Right atrium auricular region (tissue), 2 donors: ENCODE results near the gene STAMBP. TPM values are rescaled to one million over a fixed set of nuclear protein-coding genes. Genes with fewer than 3 reads are reported as not detected.

Source experiments
- DNase-seq: peaks from one replicate; pipeline ENCODE4 v3.0.0-alpha.2; 2019; ENCODE audit warnings: low spot score
- H3K27ac ChIP-seq, 2 donors: fragments of 200-600 bp; sonication (generic); 1 replicate in 1 of 2; 2 replicates in 1 of 2; pipeline ENCODE4 v1.5.1; 2016 to 2019
- H3K27me3 ChIP-seq, 2 donors: fragments of 200-600 bp; sonication (generic); one replicate each; pipeline versions ENCODE4 v1.5.1 to v1.6.0; 2017 to 2019
- H3K36me3 ChIP-seq: fragments of 200-600 bp; sonication (generic); one replicate; pipeline ENCODE4 v1.5.1; 2016
- H3K4me1 ChIP-seq, 2 donors: fragments of 200-600 bp; sonication (generic); one replicate each; pipeline versions ENCODE4 v1.5.1 to v1.6.0; 2017 to 2019
- H3K4me3 ChIP-seq, 2 donors: fragments of 200-600 bp; sonication (generic); 1 replicate in 1 of 2; 2 replicates in 1 of 2; pipeline ENCODE4 v1.5.1; 2017 to 2019; ENCODE audit warnings: mild to moderate bottlenecking in 1 of 2, moderate library complexity in 1 of 2
- H3K9me3 ChIP-seq, 2 donors: fragments of 200-600 bp; sonication (generic); one replicate each; pipeline ENCODE4 v1.5.1; 2019
- CTCF ChIP-seq, 2 donors: fragments of 200-600 bp; sonication (generic); IDR thresholded peaks; one replicate each; pipeline ENCODE4 v1.5.1; 2019; ENCODE audit warnings: antibody characterized with exemption in 2 of 2
- total RNA-seq, 2 donors: library from RNA; depleted of rRNA; stranded (reverse); fragments of >200 nt; gene quantifications; one replicate each; pipeline ENCODE4 v1.1.0, GENCODE V29; 2016

STAMBP gene
- total RNA-seq, 2 donors from 2014 or later: 23.3 to 37.3 TPM

- no peaks in the 10 kb centered on the region for H3K27me3 ChIP-seq
- TF ChIP-seq CTCF (IDR thresholded peaks at IDR 0.05): no peak
- H3K27ac ChIP-seq: no peak overlapping the region
- H3K9me3 ChIP-seq: no peaks in the 10 kb centered on the region
- peaks cover 0 to 6% of the 10 kb centered on the region in 2 donors for H3K4me1 ChIP-seq
- no peak for DNase-seq
- no peaks in the 10 kb centered on the region for H3K36me3 ChIP-seq
- H3K4me3 ChIP-seq: no peak overlapping the region
Observed at GRCh38 chr2:73823416-73823815, 5.3 kb upstream of the STAMBP start.

- H3K27me3 ChIP-seq: no peaks in the 10 kb centered on the region
- H3K27ac ChIP-seq: no peak overlapping the region
- no peaks in the 10 kb centered on the region for H3K36me3 ChIP-seq
- no peak for DNase-seq
- TF ChIP-seq CTCF (IDR thresholded peaks at IDR 0.05): peak; percentile 58 to 83
- H3K4me1 ChIP-seq: peaks cover 0 to 8% of the 10 kb centered on the region in 2 donors
- H3K4me3 ChIP-seq: no peak overlapping the region
- no peaks in the 10 kb centered on the region for H3K9me3 ChIP-seq
Observed at GRCh38 chr2:73823916-73824523, 4.7 kb upstream of the STAMBP start.

- DNase-seq: no peak
- TF ChIP-seq CTCF (IDR thresholded peaks at IDR 0.05): no peak
- H3K4me3 ChIP-seq: no peak overlapping the region
- no peaks in the 10 kb centered on the region for H3K9me3 ChIP-seq
- H3K27ac ChIP-seq: no peak overlapping the region
- H3K27me3 ChIP-seq: no peaks in the 10 kb centered on the region
- peaks cover 0 to 16% of the 10 kb centered on the region in 2 donors for H3K4me1 ChIP-seq
- H3K36me3 ChIP-seq: no peaks in the 10 kb centered on the region
Observed at GRCh38 chr2:73825408-73825807, 3.4 kb upstream of the STAMBP start.

GRCh38 chr2:73827018-73827417, 1.7 kb upstream of the STAMBP start:
- H3K27me3 ChIP-seq: no peaks in the 10 kb centered on the region
- peak in 1 of 2 donors; percentile 34 for TF ChIP-seq CTCF (IDR thresholded peaks at IDR 0.05)

GRCh38 chr2:73827660-73828388, 937 bp upstream of the STAMBP start:
- Histone ChIP-seq H3K27me3 (no peaks in the 10 kb centered on the region), H3K9me3 (no peaks in the 10 kb centered on the region), H3K4me3 (peak overlapping the region in 1 of 2 donors; percentile 84), H3K36me3 (peaks cover 15% of the 10 kb centered on the region), H3K4me1 (peaks cover 0 to 30% of the 10 kb centered on the region in 2 donors), H3K27ac (peak overlapping the region; percentile 92 to 94)
- TF ChIP-seq CTCF (IDR thresholded peaks at IDR 0.05): no peak
- no peak for DNase-seq

More at GRCh38 chr2:73827018-73827417, 1.7 kb upstream of the STAMBP start:
- Histone ChIP-seq H3K9me3 (no peaks in the 10 kb centered on the region), H3K4me3 (no peak overlapping the region), H3K4me1 (peaks cover 0 to 24% of the 10 kb centered on the region in 2 donors), H3K36me3 (peaks cover 9% of the 10 kb centered on the region), H3K27ac (no peak overlapping the region)
- DNase-seq: no peak
